ENCODE measurements around the gene FAM184B. TPM values are rescaled to one million over a fixed set of nuclear protein-coding genes. Genes with fewer than 3 reads are reported as not detected.

Gene FAM184B
- total RNA-seq, 1 donor from 2014 or later: 0.17 TPM

GRCh38 chr4:17778431-17778830, 3.0 kb downstream of the FAM184B start:
- H3K36me3 Mint-ChIP-seq (ENCODE audit: insufficient read depth): no peaks in the 10 kb centered on the region
- no peak for DNase-seq (ENCODE audit: low spot score, unreplicated experiment)
- H3K27ac Mint-ChIP-seq: no peak overlapping the region
- no peaks in the 10 kb centered on the region for H3K9me3 Mint-ChIP-seq (ENCODE audit: low read depth)
- H3K27me3 Mint-ChIP-seq: peaks cover 49% of the 10 kb centered on the region
- peaks cover 9% of the 10 kb centered on the region for H3K4me1 Mint-ChIP-seq (ENCODE audit: low read depth)
- TF ChIP-seq CTCF (IDR thresholded peaks at IDR 0.05; ENCODE audit: unreplicated experiment): no peak
- no peak overlapping the region for H3K4me3 Mint-ChIP-seq (ENCODE audit: low read depth)

GRCh38 chr4:17773135-17773698, 8.2 kb downstream of the FAM184B start:
- H3K4me1 Mint-ChIP-seq (ENCODE audit: low read depth): no peaks in the 10 kb centered on the region
- no peak for DNase-seq (ENCODE audit: low spot score, unreplicated experiment)
- H3K27me3 Mint-ChIP-seq: peaks cover 4% of the 10 kb centered on the region
- no peak for TF ChIP-seq CTCF (IDR thresholded peaks at IDR 0.05; ENCODE audit: unreplicated experiment)
- H3K36me3 Mint-ChIP-seq (ENCODE audit: insufficient read depth): no peaks in the 10 kb centered on the region
- H3K27ac Mint-ChIP-seq: no peak overlapping the region
- no peaks in the 10 kb centered on the region for H3K9me3 Mint-ChIP-seq (ENCODE audit: low read depth)
- no peak overlapping the region for H3K4me3 Mint-ChIP-seq (ENCODE audit: low read depth)

- Mint-ChIP-seq H3K27me3 (no peaks in the 10 kb centered on the region), H3K4me3 (ENCODE audit: low read depth) (no peak overlapping the region), H3K9me3 (ENCODE audit: low read depth) (no peaks in the 10 kb centered on the region), H3K36me3 (ENCODE audit: insufficient read depth) (no peaks in the 10 kb centered on the region), H3K27ac (no peak overlapping the region), H3K4me1 (ENCODE audit: low read depth) (no peaks in the 10 kb centered on the region)
- TF ChIP-seq CTCF (IDR thresholded peaks at IDR 0.05; ENCODE audit: unreplicated experiment): no peak
- DNase-seq (ENCODE audit: low spot score, unreplicated experiment): no peak
Measured at GRCh38 chr4:17771284-17771908, 10.0 kb downstream of the FAM184B start.

- TF ChIP-seq CTCF (IDR thresholded peaks at IDR 0.05; ENCODE audit: unreplicated experiment): no peak
- Mint-ChIP-seq H3K9me3 (ENCODE audit: low read depth) (peaks cover 4% of the 10 kb centered on the region), H3K4me1 (ENCODE audit: low read depth) (no peaks in the 10 kb centered on the region), H3K27ac (no peak overlapping the region), H3K4me3 (ENCODE audit: low read depth) (no peak overlapping the region), H3K27me3 (no peaks in the 10 kb centered on the region), H3K36me3 (ENCODE audit: insufficient read depth) (no peaks in the 10 kb centered on the region)
- no peak for DNase-seq (ENCODE audit: low spot score, unreplicated experiment)
Measured at GRCh38 chr4:17770845-17771244, 10.6 kb downstream of the FAM184B start.

- Mint-ChIP-seq H3K27ac (no peak overlapping the region), H3K4me1 (ENCODE audit: low read depth) (no peaks in the 10 kb centered on the region), H3K4me3 (ENCODE audit: low read depth) (no peak overlapping the region), H3K36me3 (ENCODE audit: insufficient read depth) (no peaks in the 10 kb centered on the region), H3K27me3 (no peaks in the 10 kb centered on the region), H3K9me3 (ENCODE audit: low read depth) (peaks cover 8% of the 10 kb centered on the region)
- DNase-seq (ENCODE audit: low spot score, unreplicated experiment): no peak
- no peak for TF ChIP-seq CTCF (IDR thresholded peaks at IDR 0.05; ENCODE audit: unreplicated experiment)
Measured at GRCh38 chr4:17769406-17770174, 11.8 kb downstream of the FAM184B start.

Measured in progenitor cell of endocrine pancreas (in vitro differentiated cells).